LHCN-M2 (cell line): ENCODE data around the gene CDH13. TPM values are rescaled to one million over a fixed set of nuclear protein-coding genes. Genes with fewer than 3 reads are reported as not detected.

Source experiments
- DNase-seq: peaks from one replicate; pipeline ENCODE4 v3.0.0-alpha.2; 2012; ENCODE audit warnings: low read depth
- total RNA-seq: library from RNA; depleted of rRNA; stranded (reverse); fragments of >200 nt; gene quantifications from 2 replicates; pipeline ENCODE4 v1.2.3, GENCODE V29; 2014

The CDH13 gene
- total RNA-seq, 1 experiment from 2014 or later, result 140 TPM

DNA sequence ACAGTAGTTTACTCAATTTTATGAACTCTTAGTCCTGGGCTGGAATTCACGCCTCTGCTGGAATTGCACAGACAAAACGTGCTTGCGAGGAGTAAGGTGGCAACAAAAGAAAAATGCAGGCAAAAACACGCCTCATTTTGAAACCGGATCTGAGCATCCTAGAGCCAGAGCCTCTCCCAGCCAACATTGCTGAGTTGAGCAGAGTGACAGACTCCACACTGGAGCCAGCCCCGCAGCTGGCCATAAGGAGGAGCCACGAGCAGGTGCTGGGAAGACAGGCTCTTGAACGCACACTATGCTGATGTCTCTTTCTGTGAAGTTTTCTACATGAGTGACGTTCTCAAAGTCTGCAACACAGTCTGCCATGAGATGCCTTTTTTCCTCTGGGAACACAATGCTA, 1166.4 kb downstream of the CDH13 start:
- DNase-seq, result no peak

DNA sequence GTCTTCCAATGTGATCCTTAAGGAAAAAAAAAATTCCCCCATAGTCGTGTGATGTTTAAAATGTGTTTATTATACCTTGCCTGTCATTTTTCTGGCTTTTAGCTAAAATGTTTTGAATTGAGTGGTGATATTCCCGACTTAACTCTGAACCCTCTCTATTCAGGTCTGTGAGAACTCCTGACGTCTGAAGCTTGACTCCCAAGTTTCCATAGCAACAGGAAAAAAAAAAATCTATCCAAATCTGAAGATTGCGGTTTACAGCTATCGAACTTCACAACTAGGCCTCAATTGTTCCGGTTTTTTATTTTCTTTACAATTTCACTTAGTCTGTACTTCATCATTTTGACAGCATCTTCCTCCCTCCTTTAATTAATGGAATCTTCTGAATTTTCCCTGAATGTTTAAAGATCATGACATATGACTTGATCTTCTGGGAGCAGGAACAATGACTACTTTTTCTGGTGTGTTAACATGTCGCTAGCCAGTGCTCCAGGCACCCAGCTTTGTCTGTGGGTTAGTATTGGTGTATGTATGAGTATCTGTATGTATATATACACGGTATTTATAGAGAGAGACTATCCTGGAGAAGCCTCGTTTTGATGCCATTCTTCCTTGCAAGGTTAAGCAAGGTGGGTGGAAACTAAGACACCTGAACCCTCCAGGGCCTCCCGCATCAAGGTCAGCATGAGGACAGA, 1168.2 kb downstream of the CDH13 start:
- no peak for DNase-seq

DNA sequence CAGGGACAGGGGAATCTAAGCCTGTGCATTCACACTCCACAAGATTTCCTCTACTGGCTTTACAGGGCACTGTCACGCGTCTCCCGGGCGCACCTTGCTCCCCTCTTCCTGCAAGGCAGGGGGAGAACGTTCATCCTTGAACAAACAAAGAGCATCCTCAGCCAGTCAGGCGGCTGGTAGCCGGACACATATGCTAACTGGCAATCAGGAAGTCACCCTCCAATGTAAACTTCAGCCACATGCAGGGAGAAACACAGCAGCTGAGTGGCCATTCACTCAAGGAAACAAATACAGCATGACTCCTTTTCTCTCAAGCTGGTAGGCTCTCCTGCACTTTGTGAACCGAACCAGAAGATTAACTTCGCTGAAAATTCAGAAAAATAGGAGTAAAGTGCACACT, 1170.2 kb downstream of the CDH13 start:
- no peak for DNase-seq

DNA sequence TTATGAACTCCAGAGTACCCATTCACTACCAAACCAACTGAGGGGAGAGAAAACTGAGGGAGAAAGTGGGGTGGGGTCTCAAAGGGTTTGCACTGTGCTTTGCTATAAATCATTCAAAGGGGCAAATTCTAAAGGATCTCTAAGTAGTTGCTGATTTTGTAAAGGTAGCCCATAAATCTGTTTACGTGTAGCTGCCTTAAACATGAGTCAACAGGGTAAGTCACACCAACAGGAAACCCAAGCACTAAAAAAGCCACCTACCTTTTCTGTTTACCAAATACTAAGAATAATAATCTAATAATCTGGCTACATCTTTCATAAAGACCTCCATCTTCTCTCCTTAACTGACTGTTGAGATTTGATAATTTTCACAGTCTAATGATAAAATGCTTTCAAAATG, 1172.6 kb downstream of the CDH13 start:
- DNase-seq, result no peak

DNA sequence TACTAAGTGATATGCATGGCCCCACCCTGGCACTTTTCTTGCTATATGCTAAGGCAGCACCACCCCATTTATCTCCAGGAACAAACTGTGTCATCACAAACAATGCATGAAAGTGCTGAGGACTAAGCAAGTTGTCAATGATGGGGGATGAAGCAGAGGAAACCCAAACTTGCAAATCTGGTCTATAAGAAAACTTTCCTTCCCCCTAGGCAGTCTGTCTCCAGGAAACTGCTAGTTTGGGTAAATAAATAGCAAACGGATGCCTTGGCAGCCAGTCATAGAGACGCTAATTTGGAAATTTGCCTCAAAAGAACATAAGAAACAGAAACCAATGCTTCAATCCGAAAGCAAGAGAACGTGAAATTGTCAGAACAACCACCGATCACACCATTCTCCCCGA, 1175.4 kb downstream of the CDH13 start:
- peak; percentile 63 for DNase-seq

DNA sequence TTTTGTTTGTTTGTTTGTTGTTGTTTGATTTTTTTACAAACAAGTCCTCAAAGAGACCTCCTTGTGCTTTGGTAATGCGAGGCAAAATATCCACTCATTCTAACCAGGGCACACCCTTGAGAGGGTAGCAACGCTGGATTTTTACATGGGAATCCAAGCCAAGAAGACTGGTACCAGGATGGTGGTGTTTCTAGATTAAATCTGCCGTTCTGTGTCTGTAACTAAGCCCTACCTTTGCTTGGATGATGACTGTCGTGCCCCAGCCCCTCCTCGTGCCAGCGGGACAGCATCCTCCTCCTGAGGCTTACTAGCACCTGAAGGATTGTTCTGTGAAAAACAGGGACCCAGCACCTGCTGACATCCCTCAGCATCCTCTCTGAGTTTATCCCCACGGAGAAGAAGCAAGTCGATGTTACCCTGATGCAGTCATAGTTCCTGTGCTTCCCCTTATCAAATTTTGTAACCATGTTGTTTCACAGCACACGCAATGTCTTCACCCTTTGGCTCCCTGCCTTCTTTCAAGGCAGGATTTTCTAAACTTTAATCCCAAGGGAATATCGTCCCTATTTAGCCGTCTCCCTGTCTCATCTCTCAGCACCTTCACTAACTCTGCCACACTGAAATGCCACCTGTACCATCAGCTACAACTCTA, 1175.9 kb downstream of the CDH13 start:
- DNase-seq, result no peak

DNA sequence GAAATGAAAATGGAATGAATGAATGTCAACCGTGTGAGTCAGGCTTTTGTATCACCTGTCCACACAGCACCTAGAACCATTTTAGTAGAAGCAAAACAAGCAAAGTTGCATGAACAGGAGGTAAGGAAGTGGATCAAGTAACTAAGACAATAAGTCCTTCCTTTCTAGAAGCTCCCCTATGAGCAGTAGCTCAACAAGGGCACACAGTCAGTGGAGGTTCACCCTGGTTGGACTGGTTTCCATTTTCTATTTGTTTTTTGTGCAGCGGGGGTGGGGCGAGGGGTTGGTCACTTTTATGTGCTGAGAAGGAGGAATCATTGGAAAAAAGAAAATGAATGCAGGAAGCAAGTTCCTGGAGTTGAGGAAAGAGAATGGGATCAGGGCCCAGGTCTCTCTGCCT, 1177.0 kb downstream of the CDH13 start:
- DNase-seq, result no peak

DNA sequence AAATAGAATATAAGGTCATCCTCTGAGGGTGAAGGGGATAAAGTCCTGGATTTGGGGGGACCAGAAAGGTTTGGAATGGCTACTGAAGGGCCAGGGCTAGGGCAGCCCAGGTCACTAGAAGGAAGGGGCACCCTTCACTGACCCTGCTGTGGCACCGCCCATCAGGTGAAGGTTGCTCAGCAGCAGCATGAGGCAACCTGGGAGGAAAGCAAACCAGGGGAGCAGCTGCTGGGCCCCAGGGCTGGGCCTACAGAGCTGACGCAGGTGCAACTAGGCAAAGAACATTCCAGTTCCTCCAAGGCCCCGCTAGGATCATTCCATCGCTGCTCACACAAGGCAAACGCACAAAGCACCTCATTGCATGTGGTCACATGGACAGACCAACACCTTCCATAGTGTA, 1177.6 kb downstream of the CDH13 start:
- DNase-seq, result no peak

DNA sequence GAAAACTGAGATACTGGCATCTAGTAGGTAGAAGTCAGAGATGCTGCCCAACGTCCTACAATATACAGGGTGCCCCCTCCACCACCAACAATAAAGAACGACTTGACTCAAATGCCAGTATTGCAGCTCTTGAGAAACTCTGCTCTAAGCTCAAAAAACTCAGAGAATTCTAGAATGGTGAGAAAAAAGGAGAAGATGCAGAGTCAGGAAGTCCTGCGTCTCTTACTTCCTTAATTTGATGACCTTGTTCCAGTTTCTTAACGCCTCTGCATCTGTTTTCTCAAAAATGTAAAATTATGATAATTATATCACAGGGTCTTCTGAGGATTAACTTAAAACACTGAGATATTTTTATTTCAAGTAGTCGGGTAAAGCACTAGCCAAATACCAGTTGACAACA, 1179.3 kb downstream of the CDH13 start:
- DNase-seq, result no peak

DNA sequence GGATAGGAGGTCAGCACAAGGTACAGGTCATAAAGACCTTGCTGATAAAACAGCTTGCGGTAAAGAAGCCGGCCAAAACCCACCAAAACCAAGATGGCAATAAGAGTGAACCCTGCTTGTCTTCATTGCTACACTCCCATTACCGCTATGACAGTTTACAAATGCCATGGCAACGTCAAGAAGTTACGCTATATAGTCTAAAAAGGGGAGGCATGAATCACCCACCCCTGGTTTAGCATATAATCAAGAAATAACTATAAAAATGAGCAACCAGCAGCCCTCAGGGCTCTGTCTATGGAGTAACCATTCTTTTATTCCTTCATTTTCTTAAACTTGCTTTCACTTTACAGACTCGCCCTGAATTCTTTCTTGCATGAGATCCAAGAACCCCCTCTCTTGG, 1180.0 kb downstream of the CDH13 start:
- DNase-seq, result no peak

DNA sequence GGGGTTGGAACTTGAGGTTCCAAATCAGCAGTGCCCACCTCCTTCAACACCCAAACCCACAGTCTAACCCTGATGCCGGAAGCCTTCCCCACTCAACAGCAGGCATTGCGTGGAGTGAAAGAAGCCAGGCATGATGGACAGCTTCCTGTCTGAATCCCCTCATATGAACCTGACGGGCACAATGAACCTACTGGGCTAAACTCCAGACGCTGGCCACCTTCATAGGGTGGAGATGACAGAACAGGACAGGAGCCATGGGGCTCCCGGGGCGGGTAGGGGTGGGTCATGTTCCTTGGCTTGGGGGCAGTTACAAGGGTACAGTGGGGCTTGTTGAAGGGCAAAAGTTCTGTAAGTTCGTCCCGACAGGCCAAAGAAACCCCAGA, 1180.5 kb downstream of the CDH13 start:
- DNase-seq, result no peak

DNA sequence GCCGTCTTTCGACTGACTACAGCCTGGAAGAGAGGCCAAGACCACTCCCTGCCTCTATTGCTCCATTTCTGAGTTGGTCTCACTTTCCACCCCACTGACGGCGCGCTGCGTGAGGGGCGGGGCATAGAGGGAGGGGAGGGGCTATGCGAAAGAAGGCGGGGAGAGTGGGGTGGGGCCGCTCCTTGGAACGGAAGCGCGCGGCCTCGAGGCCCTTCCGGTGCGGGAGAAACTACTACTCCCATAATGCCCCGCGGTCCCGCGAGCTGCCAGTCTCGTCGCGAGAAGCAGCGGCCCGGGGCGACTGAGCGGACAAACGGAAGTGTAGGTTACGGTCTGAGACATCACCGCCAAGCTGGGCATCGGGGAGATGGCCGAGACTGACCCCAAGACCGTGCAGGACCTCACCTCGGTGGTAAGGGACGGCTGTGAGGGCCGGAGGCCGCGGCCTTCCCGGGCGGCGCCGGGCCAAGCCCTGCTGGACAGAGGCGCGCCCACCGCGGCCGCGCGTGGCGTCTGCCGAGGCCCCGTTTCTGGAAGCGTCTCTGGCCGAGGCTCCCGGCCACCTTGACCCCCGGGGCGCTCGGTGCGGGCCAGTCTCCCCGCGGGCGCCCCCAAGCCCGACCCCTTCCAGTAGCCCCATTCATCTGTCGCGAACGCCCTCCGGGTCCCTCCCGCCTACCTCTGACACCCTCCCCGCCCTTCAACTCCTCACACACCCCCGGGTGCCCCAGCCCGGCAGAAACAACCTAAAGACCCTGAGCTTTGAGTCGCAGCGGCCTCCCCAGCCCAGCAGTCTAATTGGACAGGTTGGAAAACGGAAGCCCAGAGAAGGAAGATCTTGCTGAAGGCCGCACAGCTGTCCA, 1181.2 kb downstream of the CDH13 start, which contains the start of gene HSBP1:
HSBP1 (plus strand) TSS at position 269 of the 863 bp plus-strand sequence; CDS start at position 368, 99 bp downstream.
- DNase-seq, result peak; percentile 89

DNA sequence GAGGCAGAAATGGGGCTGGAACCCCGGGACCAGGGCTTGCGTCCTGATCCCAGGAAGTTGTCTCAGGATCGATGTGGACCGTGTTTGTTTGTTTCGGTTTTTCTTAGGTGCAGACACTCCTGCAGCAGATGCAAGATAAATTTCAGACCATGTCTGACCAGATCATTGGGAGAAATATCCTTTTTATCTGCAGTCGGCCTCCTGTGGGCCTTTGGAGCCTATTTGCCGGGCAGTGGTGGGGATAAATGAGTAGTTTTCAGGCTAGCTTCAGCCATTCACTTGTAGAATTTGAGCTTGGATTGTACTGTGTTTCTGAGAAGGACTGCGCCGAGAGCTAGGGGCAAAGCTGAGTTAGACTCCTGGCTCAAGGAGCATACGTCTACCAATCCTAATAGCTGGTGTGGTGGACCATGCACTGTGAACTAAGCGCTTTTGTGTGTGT, 1181.8 kb downstream of the CDH13 start:
- no peak for DNase-seq

DNA sequence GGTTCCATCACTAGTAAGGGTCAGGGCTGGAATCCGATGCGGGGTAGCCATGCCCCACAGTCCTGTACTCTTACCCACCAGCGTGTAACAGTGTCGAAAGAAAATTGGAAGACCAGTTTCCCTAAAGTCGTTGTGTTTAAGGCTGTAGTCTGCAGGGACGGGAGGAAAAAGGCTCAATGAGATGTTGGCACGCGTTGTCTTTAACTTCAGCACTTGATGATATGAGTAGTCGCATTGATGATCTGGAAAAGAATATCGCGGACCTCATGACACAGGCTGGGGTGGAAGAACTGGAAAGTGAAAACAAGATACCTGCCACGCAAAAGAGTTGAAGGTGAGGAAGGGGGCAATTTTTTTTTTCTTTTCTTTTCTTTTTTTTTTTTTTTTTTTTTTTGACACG, 1182.3 kb downstream of the CDH13 start:
- no peak for DNase-seq

DNA sequence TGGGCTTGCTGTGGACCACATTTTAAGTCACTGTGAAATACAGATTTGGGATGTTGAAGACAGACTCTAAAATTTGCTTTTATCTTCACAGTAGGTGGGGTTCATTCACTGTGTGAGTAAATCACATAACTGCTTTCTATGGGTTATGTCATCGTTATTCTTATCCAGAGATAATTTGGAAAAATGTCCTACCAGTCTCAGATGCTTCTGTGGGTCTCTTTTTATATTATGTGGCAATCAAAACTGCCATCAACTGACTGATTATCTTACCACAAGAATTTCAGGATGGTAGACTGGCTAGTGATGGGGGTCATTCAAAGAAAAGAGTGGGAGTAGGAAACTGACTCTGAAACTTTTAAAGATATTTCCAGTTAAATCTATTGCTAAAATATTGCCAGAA, 1184.1 kb downstream of the CDH13 start:
- DNase-seq, result no peak

DNA sequence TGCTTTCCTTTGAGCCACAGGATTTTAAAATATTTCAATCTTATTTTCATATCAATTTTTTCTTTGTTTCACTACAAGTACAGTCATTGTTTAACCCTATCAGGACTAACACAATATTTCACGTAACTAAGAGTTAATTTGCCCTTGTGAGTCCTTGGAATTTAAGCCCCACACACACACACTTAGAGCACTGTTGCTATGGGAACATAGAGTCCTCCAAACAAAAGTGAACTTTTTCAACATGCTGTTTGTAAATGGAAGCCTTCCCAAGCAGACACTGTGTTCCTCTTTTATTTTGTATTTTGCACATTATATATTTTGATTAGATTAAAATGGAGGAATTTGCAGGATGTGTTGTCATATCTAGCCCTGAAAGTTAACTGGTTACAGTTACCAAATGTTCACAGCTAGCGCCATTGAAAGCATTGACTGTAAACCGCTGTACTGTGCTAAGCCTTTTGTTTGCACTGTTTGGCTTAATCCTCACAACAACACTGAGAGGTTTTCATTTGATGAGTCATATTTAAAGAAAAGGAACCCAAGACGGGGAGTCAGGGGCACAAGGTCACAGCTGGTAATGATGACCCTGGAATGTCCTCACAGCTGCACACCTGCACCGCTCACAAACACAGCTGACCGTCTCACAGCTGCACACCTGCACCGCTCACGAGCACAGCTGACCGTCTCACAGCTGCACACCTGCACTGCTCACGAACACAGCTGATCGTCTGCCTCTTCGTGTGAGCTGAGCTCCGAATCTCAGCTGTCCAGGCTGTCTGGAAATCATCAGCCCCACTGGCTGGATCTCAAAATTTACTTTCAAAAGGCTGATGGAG, 1187.3 kb downstream of the CDH13 start:
- peak; percentile 89 for DNase-seq

DNA sequence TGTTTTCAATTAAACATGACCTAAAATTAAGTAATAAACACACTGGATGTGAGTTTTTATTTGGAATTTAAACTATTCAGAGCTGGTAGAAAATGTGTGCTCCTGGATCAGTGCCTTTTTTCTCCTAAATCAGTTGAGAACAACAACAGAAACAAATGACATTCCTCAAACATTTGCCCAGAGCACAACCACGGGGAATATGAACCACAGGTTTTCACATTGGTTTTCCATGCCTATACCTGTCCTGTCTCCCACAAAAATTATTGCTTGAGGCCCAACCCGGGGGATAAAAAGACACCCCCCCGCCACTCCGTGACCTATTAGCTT, 1187.9 kb downstream of the CDH13 start:
- no peak for DNase-seq

DNA sequence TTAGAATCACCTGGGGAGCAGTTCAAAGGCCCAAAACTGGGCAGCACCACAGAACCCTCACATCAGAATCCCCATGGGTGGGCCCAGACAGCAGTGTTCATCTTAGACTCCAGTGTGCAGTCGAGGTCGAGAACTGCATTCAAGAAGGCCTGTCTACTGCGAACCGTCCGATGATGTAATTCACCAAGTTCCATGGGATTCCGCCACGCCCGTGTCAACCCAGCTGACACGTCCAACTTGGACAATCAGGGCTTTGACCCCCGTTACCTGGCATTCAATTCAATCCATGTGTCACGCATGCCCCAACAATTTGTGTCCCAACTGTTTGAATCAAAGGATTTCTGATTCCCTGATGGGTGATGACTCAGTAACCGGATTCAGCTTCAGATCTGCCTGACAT, 1190.3 kb downstream of the CDH13 start:
- DNase-seq, result no peak

DNA sequence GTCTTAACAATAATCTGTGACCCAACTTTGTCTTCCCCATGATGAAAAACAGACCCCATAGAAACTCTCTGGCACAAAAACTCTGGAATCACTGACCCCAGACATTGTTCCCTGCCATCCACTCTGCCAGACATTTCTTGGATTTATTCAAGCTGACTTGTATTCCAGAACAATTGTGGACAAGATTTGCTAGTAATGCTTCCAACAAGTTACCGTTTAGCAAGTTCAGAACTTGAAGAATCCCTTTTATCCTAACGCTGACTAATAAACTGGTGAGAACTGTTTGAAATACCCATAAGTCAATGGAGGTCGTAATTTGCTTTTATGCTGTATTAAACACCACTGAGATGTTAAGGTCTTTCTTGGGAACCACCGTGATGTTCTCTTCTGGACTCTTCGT, 1191.5 kb downstream of the CDH13 start:
- DNase-seq, result no peak

DNA sequence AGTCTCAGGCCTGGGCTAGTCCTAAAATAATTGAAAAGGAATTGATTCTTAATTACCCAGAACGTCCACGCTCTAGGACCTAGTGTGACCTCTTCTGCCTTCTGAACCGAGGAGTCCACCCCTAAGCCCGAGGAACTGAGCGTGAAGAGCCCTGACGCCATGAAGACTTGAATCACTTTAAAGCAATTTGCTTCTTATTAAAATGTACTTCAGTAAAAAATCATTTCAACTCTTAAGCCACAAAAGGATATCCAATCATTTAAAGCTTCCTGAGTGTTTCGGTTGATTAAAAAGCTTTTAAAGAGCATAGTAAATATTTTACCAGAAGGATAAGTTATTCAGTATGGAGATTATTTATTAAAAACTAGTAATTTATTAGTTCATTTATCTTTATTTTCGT, 1192.6 kb downstream of the CDH13 start:
- no peak for DNase-seq

DNA sequence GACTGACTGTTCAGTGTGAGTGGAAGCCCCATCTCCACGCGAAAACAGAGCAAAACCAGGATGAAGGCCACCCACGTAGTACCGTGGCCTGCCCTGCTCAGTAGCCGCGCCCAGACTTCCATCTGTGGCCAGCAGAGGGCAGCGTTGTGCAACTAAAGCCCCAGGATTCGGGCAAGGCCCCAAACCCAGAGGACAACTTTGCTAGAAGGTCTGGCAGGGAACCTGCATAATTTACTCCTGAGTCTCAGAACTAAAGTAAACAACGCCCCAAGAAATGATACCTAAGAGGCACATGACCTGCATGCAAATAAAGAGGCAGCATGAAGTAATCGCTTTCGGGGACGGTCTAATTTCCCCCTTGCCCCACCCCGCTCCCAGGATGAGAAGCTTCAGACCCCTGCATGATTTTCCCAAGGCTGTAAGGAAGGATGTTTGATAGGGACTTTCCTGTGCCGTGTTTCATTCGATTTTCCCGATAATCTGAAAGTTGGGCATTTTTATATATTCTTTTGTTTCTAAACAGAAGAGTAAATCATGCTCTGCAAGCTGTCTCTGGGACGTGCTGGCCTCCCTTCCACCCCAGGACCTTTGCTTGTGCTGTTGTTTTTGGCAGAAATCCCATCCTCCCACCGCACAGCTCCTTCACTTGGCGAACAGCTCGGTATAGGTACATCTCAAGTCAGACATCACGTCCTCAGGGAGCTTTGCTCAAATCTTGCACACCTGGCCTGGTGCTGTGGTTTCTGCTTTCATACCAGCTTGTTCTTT, 1199.6 kb downstream of the CDH13 start:
- DNase-seq, result peak; percentile 61
